HG02642 (cell line): Measurements from ENCODE around the gene TRPM3.
A peak's percentile ranks its signal among the peaks of the same experiment; 100 is the strongest.

Experiments used
- ATAC-seq: cut with Tn5 transposase; IDR thresholded peaks from one replicate; pipeline ENCODE4 v1.9.1; 2021; ENCODE audit warnings: mild to moderate bottlenecking; ENCODE audit not compliant: unreplicated experiment, poor library complexity

Gene TRPM3

DNA sequence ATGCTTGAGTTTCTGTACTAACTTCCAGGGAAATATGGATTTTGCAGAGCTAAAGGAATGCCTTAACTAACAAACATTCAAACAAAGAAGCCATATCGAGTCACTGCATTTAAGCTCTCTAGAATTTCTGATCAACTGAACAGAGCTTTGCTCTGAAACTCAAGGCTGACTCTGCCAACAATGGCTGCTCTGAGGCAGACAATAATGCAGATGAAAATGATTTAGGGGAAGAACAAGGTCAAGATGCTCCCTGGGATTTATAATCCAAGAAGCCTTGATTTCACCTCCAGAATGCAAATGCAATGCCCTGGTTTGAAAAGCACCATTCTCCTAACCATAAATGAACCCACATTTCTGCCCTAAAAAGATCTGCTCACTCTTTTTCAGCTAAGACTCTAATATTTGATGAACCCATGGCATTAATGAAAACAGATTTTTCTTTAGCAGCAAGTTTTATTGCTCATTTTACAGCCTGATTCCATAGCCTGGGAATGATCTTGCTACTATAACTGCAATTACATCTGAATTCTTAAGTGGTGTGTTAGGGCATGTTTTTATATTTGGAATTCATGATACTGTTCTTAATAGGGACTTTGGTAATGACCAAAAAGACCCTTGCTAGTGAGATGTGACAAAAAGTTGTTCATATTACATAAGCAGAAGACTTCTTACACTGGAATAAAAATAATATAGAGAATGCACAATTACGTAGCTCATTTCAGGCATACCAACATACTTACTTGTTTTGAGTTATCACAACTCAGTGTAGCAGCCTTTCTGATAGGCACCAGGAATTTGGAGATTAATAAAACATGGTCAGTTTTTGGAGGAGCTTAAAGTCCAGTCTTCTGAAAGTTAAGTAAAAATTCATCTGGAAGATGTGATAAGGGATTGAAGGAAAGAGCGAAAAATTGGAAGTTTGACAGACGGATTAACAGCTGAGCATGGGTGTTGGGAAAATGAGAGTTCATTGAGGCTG is 169.4 kb downstream of the TRPM3 start:
- ATAC-seq: no peak

DNA sequence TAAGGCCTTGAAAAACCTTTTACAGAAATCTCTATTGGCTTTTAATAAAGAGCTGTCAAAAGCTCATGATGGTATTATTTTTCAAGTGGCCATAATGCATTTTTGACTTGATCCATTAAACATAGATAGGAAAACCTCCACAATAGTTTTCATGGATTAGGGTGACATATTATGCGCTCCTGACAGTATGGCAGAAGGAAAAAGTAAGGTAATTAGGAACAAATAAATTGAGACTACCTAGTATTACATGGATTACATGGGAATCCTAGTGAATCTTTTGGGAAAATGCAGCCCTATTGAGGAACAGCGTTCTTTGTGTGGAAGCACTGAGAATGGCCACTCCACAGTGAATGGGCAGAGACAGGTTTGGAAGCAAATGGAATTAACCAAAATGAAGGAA is 171.2 kb downstream of the TRPM3 start:
- no peak for ATAC-seq

DNA sequence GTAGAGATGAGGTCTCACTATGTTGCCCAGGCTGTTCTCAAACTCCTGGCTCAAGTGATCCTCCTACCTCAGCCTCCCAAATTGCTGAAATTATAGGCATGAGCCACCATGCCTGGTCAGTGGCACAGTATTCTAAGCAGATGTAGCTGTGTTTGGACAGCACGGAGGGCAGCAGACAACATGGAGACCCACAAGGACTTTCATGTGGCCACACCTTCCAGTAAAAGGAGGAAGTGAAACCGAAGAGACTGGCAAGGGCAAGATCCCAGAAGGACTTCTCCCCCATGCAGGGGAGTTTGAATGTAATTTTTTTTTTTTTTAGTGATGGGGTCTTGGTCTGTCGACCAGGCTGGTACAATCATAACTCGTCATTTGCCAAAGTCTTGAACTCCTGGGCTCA is 172.2 kb downstream of the TRPM3 start:
- no peak for ATAC-seq

DNA sequence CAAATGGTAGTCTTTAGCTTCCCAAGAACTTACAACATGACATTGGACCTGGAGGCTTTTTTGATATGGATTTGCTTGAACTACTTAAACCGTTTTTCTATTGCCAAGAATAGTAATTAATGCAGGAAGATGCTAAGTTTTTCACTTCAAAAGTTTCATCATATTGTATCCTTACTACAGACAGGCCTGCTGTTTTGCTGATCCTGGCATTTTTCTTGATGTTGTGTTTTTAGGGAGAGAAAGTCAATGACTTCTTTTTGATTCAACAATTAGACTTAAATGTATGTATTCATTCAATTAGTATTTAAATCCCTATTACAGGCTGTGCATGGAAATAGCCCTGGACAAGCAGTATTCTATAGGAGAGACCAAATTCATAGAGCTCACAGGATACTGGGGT is 172.7 kb downstream of the TRPM3 start:
- no peak for ATAC-seq

DNA sequence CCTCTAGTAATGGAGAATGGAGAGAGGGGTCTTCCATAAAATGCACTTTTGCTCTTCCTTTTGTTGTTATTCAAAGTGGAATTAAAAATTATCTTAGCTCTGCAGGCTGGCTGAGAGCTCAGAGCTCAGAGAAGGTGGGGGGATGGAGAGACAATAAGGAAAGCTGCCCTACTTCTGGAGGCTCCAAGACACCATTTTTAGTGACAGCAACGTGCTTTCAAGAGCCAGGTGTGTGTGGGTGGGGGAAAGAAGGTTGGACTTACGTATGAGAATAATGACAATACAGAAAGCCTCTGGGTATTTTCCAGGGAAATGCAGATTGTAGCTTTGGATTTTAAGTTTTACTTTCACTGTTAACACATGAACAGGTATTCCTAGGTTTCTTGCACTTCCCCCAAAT is 173.9 kb downstream of the TRPM3 start:
- ATAC-seq: no peak

GRCh38 chr9:70947086-70947485 is 174.3 kb downstream of the TRPM3 start:
- ATAC-seq: no peak

GRCh38 chr9:70945301-70945700 is 176.1 kb downstream of the TRPM3 start:
- ATAC-seq: no peak

DNA sequence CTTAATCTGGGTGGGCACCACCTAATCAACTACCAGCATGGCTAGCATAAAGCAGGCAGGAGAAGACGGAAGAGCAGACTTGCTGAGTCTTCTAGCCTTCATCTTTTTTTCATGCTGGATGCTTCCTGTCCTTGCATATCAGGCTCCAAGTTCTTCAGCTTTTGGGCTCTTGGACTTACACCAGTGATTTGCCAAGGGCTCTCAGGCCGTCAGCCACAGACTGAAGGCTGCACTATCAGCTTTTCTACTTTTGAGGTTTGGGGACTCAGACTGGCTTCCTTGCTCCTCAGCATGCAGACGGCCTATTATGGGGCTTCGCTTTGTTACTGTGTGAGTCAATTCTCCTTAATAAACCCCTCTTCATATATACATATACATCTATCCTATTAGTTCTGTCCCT is 180.2 kb downstream of the TRPM3 start:
- ATAC-seq: no peak

- no peak for ATAC-seq
Observed at GRCh38 chr9:70940605-70941004, 180.8 kb downstream of the TRPM3 start.

DNA sequence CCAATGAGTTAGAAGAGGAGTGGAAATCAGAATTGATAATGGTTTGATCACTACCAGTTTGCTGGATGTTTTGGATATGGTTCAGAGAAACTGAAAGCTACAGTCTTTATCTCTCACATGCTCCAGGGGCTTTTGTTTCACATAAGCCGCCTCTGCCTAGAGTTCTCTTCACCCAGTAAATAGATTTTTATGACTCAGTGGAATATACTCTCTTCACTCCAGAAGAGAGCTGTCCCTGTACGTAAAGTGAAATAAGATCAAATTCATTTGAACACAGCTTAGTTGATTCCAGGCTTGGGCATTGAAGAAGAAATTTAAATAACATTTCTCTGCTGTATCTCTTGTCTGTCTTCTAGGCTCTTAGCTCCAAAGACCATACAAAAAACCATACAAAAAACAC is 184.9 kb downstream of the TRPM3 start:
- ATAC-seq: no peak

- ATAC-seq: no peak
Observed at GRCh38 chr9:70935856-70936255, 185.6 kb downstream of the TRPM3 start.

- ATAC-seq: no peak
Observed at GRCh38 chr9:70934642-70935041, 186.8 kb downstream of the TRPM3 start.

- no peak for ATAC-seq
Observed at GRCh38 chr9:70933321-70933720, 188.1 kb downstream of the TRPM3 start.

- no peak for ATAC-seq
Observed at GRCh38 chr9:70932097-70932496, 189.3 kb downstream of the TRPM3 start.

DNA sequence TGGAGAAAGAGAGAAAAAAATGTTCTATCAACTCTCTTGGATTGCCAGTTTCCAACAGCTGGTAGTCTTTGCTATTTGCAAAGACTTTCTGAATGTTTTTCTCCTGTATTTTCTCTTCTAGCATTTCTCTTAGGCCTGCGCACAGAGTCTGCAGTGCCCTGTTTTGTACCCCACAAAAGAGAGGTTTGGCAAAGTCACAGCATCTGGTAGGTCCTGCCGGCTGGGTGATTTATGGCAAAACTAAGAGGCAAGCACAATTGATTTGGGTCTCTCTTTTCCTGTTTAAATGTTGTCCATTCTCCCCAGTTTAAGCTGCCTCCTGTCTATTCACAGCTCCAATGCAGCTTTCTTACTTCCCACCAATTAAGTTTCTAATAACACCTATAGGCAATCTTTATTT is 193.9 kb downstream of the TRPM3 start:
- ATAC-seq: no peak

DNA sequence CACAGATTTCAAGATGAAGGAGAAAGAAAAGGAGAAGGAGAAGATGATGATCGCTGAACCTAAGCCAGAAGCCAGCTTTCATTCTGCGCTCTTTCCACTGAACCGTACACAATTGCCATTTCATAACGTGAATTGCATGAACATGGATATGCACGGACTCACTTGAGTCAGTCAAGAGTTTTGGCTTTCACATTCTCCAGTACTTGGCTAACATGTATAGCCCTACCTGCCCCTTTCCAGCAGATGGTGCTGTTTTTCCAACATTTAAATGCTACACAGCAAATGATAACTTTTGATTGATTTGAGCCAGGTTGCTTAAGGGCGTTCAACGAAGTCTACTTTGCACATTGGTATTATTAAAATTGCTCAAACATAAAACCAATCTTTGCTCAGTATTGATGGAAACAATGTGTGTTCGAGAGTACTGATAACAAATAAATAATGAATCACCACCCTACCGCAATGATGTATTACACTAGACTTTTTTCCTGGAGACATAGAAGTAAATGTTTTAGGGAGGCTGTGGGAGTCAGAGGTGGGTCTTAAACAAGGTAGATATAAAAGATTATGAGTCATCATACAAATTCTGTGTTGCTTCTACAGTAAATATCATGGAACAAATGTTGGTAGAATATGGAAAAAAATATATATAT is 196.4 kb downstream of the TRPM3 start:
- peak; percentile 78 for ATAC-seq

- ATAC-seq: no peak
Observed at GRCh38 chr9:70924380-70924779, 197.0 kb downstream of the TRPM3 start.

- ATAC-seq: no peak
Observed at GRCh38 chr9:70923961-70924360, 197.5 kb downstream of the TRPM3 start.

GRCh38 chr9:70921136-70921535 is 200.3 kb downstream of the TRPM3 start:
- ATAC-seq: no peak

GRCh38 chr9:70917277-70917676 is 204.1 kb downstream of the TRPM3 start:
- ATAC-seq: no peak

GRCh38 chr9:70911791-70912190 is 209.6 kb downstream of the TRPM3 start:
- ATAC-seq: no peak

DNA sequence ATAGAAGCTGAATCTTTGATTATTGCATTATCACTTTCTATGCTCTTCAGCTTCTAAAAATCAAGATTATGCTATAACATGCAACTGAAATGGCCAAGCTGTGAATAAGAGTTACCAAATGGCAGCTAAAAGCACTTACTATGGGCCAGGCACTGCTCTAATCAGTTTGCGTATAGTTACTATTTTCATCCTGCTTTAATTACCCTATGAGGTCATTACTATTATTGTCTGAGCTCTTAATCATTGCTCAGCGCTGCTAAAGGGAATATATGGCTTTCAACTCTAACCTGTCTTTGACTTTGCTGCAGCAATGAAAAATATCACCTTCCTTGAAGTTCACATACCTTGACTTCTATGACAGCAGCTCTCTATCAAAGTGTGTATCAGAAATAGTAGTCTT is 210.8 kb downstream of the TRPM3 start:
- ATAC-seq: no peak
